ENCODE results near the gene TTI1.
"Not testable (repeated sequence)": the region's sequence is repeated elsewhere in the genome, so short reads cannot be mapped to it uniquely, and the experiment has no call there.

Gene TTI1

DNA sequence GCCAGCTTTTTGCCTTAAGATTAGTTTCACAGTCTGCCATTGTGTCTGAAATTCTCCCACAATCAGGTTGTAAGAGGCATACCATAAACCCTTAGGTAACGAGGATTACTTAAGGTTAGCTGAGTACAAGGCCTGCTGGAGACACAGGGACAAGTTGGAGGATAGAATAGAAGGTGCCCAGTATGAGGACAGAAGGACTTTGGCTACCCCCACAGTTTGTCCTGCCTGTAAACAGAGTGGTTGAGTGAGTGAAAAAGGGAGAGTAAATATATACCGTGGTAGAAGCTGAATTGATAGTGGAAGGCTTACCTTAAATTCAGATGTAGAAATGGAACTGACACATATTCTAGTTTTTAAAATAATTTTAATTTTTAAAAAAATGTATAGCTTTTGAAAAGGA lies 19.6 kb upstream of the TTI1 start:
- no peak for DNase-seq

DNA sequence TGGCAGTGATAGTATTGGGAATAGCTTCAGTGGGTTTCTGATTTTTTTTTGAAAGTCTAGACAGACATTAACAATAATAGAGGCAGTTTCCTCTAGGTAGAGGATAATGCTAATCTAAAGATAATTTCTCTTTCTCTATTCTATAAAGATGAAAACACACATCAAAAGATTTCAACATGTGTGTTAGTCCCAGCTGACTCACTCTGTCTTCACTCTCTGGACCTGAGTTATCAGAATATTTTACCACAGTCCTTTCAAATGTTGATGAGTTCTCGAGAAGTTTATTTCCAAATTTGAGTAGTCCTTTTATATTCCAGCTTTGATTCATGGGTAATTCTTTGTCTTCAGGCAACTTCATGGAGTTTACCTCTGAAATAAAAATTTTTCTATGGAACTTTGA lies 17.4 kb upstream of the TTI1 start:
- DNase-seq, result no peak

DNA sequence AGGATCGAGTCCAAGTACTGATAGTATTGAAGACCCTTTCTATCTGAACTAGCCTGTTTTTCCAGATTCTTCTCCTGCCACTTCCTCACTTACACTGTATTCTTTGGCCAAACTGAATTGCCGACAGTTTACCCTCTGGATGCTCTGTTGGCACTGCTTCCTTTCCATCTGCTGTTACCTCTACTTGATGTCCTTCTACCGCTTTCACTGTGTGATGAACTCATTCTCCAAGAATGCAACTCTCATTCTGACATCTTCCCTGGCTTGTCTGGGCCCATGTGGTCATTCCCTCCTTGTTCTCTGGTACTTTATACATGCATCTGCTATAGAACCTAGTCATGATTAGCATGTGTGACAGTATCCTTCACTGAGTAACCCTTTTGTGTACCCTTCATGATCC lies 16.5 kb upstream of the TTI1 start:
- no peak for DNase-seq

DNA sequence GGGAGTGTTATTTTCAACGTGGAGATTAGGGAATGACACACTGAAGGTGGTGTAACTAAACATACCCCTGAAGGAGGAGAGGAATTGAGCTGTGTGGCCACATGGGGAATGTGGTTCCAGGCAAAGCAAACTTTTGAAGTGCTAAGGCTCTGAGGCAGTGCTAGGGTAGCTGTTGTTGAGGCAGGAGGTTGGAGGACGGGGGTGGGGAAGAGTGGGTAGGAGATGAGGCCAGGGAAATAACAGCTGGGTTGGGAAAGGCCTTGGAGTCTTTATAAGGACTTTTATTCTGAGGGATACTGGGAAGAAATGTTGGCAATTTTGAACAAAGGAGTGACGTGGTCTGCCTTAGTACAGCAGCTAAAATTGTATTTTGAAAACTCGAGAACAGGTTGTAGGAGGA lies 13.3 kb upstream of the TTI1 start:
- DNase-seq, result no peak

DNA sequence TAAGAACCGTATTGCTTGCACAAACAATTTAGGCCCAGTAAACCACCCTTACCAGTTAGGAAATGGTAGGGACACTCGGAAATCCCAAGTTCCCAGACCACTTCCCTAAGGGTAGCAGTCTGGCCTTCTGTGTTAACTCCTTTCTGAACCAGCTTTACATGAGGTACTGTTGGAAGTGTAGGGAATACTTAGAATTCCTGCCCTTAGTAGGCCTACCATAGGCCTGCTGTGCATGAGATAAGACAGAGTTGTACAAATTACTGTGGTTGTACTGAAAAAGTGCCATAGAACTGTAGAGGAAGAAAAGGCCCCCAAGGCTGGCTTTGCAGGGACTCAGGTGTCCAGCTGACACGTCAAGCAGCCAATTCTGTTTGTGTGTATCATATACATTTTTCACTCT lies 11.4 kb upstream of the TTI1 start:
- DNase-seq, result no peak

DNA sequence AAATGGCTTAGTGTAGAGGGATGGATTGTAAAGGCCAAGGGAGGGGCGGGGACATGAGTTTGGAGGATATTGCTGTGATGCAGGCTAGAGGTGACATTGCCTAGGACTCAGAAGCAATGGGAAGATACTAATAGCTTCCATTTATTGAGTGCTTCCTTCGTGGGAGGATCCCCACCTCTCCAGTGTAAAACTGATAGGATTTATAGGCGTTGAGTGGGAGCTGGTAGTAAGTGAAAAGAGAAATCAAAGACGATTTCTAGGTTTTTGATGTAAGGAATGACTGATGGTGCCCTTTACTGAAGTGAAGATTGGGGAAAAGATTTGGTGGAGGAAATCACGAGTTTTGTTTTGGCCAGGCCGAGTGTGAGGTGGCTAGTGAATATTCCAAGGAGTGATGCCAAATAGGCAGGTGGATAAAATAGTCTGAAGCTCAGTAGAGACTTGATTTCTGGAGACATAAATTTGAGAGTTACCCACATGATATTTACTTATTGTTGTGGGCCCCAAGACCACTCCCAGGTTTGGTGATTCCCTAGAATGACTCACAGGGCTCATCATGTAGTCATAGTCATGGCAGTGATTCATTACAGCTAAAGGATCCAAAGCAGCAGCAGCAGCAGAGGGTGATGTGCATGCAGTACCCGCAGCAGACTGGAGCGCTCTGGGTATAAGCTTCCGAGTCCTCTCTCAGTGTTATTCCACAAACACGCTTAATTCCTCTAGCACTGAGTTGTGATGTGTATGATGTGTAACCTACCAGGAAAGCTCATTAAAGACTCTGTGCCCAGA lies 10.4 kb upstream of the TTI1 start:
- peak in 1 of 2 experiments; percentile 51 for DNase-seq

DNA sequence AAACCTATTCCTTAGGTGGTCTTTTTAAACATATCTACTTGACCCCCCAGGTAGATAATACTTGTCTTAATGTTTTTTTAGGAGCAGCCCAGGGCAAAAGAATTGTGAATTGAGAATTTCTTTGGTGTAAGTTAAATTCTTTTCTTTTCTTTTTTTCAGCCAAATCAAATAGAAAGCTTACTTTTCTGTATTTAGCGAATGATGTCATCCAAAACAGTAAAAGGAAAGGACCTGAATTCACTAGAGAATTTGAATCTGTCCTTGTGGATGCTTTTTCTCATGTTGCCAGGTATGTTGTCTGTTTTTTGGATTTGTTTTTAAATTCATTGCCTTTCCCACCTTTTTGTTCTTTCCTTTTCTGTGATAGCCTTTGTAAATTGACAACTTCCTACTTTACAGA lies 7.0 kb upstream of the TTI1 start:
- no peak for DNase-seq

DNA sequence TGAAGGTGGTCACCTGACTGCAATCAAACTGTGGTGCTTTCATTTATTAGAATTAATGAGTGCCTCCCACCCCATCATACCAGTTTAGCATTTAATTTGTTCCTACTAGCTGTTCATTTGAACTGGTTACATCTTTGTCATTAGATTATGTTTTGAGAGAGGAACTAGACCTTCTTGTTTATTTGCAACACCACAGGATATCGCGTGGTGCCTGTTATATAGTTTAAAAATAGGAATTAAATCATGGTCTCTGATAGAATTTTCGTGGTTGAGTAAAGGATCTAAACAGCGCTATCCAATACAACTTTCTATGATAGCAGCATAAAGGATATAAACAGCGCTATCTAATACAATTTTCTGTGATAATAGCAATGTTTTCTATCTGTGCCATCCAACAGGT lies 3.1 kb upstream of the TTI1 start:
- DNase-seq, result no peak

DNA sequence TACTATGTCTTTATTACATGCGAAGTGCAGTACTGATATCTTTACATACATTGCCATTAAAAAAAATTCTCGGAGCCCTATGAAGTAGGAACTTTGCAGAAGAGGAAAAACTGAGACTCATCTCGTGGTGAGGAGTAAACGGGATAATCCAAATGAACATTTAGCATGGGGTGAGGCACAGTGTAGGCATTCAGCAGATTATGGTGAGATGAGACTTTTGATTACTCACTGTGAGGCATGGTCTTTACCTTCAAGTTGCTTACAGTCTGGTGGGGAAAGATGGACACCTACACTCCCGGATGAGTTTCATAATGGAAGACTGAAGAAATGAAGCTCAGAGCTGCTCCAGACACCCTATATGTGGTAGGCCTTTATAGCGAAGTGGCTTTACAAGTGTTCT lies 1.7 kb upstream of the TTI1 start:
- DNase-seq, result no peak

DNA sequence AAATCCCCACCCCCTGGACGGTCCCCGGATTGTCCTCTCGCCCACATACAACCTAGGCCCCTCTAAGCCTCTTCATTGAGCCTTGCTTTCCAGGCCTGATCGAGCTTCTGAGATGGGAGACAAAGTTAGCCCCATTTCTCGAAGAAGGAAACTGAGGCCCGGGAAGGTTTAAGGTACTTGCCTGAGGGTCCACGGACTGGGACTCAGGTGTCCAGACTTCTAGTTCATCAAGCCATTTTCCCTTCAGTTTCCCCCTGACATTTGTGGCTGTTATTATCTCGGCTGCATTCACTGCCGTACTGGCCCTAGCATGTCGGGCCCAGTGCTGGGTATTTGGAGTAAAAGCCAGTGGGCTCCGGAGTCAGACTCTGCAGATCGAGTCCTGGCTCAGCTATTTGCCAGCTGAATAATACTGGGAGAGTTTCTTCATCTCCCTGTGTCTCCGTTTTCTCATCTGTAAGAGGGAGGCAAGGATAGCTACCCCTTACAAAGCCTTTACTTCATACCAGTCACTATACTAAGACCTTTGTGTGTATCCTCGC lies 923 bp upstream of the TTI1 start:
- no peak for DNase-seq

DNA sequence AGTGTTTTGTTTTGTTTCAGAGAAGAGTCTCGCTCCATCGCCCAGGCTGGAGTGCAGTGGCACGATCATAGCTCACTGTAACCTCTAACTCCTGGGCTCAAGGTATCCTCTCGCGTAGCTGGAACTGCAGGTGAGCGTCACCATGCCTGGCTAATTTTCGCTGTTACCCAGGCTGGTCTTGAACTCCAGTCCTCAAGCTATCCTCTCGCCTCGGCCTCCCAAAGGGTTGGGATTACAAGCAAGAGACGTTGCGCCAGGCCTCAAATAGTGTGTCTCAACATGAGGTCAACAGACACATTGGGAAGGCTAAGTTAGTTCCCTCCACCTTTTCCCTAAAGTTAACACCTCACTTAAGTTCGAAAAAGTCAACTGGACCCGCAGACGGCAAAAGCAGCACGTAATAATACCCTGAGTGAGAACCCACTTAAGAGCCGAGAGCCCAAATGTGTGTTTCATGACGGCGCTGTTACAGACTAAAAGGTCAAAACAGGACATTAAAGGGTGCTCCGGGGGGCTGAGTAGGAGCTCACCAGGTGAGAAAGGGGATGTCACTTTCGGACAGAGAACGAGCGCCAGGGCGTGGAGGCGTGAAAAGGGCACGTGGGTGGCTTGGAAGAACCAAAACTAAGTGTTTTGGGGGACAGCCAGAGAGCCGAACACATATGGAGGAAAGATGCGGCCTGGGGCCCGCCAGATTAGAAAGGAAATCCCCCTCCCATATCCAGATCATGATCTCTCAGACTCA lies 499 bp downstream of the TTI1 start:
- no peak for DNase-seq

DNA sequence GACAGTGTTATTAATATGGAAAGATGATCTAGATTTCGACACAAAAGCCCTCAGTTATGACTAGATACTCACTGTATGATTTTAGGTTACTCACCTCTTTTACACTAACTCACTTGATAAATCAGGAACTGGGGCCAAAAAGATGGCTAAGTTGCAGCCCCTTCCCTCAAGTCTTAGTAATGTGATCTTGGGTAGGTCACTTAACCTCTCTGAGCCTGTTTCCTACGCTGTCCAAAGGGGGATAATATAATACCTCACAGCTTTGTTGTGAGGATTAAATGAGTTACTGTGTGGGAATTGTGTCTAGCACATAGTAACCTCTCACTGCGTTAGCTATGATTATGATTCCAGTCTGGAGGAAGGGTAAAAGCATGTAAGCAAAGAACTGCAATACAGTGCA lies 1.3 kb downstream of the TTI1 start:
- no peak for DNase-seq

DNA sequence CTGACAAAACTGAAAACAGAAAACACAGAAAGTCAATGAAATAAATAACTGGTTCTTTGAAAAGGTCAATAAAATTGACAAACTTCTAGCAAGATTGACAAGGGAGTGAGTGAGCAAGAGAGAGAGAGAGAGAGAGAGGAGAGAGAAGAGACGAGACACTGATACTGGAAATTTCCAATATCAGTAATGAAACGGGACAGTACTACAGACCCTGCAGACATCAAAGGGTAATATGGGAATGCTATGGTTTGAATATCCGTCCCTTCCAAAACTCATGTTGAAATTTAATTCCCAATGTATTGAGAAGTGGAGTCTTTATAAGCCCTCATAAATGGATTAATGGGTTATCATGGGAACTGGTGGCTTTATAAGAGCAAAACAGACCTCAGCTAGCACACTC lies 3.8 kb downstream of the TTI1 start:
- DNase-seq, result no peak

DNA sequence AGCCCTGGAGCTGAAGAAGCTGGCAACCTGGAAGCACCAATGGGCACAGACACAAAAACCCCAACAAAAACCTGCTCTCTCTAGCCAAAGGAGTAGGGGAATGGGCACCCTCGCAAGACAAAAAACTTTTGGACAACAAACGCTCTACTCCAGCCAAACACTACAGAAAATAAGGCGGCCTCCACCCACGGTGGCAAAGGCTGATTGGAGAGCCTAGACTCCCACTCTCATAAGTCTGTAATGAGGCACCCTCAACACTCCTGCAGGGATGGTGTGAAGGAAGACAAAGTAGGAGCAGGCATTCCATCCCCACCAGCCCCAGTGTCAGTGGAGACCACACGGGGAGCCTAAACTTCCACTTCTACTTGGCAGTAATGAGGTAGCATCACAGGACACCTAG lies 8.8 kb downstream of the TTI1 start:
- no peak for DNase-seq

DNA sequence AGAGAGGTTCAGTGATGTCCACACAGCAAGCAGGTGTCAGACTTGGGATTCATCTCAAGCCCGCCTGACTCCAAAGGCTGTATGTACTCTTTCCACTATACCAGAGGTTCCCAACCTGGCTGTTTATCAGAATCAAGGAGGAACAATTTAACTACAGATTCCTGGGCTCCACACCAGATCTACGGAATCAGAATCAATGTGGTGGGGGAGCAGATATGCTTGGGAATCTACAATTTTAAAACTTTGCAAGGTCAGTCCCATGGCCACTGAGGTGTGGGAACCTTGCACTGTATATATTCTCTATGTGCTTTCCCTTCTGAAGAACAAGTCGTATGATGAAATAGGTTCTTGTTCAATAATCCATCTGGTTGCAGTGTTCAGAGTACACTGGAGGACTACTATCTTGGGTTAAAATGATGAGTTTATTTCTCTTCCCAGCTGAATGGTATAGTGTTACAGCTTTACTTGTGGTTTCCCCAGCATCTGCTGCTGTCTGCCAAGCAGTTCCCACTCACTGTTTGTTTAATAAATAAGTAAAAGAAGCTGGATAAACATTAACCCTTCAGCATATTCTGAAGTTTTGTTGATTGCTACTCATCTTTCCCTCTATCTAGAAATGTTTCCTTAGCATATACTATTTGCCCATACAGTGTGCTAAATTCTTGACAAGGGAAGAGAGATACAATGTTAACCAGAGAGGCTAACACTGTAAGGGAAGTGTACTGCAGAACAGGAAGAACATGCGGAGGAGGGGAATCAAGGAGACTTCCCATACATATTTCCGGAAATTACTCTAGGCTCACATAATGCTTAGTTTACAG lies 9.9 kb downstream of the TTI1 start:
- no peak for DNase-seq

DNA sequence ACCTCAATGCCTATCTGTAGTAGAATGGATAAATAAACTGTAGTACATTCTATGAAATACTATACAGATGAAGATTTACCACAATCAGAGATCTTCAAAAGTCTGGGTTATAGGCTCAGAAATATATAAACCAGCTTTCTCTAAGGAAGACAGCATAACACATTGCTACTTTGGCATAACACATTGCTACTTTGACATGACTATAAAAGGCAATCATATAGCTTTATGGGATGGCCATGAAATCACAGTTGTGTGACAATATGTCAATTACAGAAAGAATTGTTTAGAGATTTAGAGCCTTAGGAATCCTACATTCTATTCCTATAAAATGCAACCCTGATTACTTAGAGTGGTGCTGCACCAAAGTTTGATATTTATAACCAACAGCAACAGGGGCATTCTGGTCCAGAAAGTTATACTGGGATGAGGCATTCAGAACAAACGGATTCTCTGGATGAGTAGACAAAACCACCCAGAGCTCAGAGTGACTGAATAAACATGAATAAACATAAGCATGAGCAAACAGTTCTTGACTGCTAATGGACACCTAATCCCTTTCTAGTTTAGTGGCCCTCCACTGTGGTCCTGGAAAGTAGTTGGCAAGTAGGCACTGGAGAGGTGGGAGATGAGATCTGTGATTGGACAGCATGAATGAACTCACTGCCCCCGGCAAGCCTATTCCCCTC lies 12.0 kb downstream of the TTI1 start:
- no peak for DNase-seq

DNA sequence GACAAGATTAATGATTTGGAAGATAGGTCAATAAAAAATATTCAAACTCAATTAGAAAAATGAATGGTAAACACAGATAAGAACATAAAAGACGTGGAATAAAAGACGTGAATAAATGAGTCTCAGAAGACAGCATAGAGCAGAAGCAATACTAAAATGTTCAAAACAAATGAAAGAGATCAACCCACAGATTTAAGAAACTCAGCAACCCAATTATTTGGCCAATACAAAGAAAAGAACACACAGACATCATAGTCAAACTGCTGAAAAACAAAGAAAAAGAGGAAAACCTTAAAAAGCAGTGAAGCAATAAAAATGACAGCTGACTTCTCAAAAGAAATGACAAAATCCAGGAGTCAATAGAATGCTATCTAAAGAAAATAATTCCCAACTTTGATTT lies 14.9 kb downstream of the TTI1 start:
- DNase-seq, result no peak

DNA sequence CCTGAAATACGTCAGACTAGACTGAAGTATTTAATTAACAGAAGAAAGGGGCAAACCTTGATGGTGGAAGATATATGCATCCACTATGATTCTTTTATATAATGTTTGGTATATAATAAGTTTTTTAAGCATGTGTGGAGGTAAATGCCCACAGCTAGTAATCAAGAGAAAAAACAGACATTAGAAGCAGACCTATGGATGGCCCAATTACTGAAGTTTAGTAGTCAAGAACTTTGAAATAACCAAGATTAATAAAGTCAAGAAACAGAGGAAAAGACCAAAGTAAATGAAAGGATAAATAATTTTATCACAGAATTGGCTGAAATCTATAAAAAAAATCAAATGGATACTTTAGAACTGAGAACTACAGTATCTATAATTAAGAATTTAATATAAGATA lies 15.3 kb downstream of the TTI1 start:
- DNase-seq, result no peak

DNA sequence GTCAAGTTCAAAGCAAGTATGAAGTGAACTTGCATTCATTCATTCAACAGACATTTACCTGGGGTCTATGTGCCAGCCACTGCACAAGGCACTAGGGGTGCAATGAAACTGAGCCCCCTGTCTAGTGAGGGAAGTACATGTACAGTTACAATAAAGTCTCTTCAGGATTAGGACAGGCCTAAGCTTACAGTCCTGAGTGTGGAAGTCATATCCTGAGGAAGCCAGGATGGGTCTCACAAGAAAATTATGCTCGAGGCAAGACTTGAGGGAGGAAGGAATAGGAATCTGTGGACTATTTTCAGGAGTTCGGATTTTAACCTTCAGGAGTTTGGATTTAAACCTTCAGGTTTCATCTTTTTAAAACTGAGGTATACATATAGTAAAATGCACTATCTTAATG lies 19.4 kb downstream of the TTI1 start:
- no peak for DNase-seq

DNA sequence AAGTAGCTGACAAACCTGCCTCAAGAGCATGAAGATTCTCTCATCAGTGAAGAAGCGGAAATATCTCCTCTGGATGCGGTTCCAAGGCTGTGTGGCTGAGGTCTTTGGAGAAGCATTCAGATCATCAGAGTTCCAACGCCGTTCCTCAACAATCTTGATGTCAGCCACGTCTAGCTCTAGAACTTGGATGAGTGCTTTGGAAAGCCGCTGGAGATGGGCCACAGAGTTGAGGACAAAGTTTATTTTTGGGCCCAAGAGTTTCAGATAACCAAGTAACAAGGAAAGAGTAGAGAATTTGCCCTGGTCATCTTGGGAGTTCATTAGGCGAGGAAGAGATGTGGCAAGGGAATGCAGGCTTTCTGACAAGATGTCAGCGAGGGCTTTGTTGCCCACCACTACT lies 20.9 kb downstream of the TTI1 start:
- DNase-seq, result no peak

DNA sequence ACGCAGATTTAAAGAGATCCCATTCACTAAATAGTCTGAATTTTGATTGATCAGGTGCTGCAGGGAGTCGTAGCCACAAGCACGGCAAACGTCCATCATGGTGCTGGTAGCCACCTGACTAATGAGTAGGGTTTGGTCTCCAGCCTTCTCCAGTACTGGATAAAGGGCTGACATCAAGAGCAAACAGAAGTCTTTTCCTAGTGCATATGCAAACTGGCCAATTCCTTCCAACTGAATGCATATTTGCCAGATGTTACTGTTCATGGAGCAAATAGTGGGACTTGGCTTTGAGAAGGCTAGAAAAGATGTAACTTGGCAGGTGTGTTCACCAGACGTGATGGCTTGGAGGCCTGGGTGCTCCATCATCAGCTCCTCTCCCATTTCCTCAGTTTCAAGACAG lies 21.6 kb downstream of the TTI1 start:
- DNase-seq, result no peak

DNA sequence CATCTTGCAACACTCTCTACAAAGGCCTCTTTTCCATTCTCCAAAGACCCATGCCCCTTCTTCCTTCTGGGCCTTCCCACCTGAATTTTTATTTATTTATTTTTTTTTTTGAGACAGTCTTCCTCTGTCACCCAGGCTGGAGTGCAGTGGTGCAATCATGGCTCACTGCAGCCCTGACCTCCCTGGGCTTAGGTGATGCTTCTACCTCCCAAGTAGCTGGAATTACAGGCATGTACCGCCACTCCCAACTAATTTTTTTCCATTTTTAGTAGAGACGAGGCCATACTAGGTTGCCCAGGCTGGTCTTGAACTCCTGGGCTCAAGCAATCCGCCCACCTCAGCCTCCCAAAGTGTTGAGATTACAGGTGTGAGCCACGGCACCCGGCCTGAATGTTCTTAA lies 23.8 kb downstream of the TTI1 start:
- not testable (repeated sequence) for DNase-seq
